Astrocyte (in vitro differentiated cells and primary cell): ENCODE measurements around the gene CPEB4. TPM values are rescaled to one million over a fixed set of nuclear protein-coding genes. Genes with fewer than 3 reads are reported as not detected.

Source experiments
- DNase-seq: peaks from one replicate; pipeline ENCODE4 v3.0.0-alpha.2; 2010; ENCODE audit warnings: low read depth
- FAIRE-seq: peaks from 2 replicates; lab custom pipeline; 2011; peaks lifted over from hg19 to GRCh38; lab: Jason Lieb, UNC
- H2AFZ ChIP-seq: 2 replicates; pipeline ENCODE4 v1.6.0; 2012; ENCODE audit warnings: low read depth, low read length, inconsistent platforms
- H3K27ac ChIP-seq: 2 replicates; pipeline ENCODE4 v1.5.1; 2011; ENCODE audit warnings: low read depth, low read length, inconsistent platforms
- H3K27me3 ChIP-seq: 2 replicates; pipeline ENCODE4 v1.6.0; 2011; ENCODE audit warnings: low read length, inconsistent platforms; ENCODE audit not compliant: insufficient read depth
- H3K36me3 ChIP-seq: 2 replicates; pipeline ENCODE4 v1.5.1; 2011; ENCODE audit warnings: low read length, inconsistent platforms; ENCODE audit not compliant: insufficient read depth
- H3K4me1 ChIP-seq: 2 replicates; pipeline ENCODE4 v1.5.1; 2011; ENCODE audit warnings: low read length, inconsistent platforms; ENCODE audit not compliant: insufficient read depth
- H3K4me2 ChIP-seq: 2 replicates; pipeline ENCODE4 v1.6.0; 2012; ENCODE audit warnings: low read length, inconsistent platforms
- H3K4me3 ChIP-seq: 2 replicates; pipeline ENCODE4 v1.5.1; 2011; ENCODE audit warnings: low read depth, mild to moderate bottlenecking, low read length, inconsistent platforms; ENCODE audit not compliant: insufficient read depth
- H3K79me2 ChIP-seq: 2 replicates; pipeline ENCODE4 v1.6.0; 2012; ENCODE audit warnings: mild to moderate bottlenecking, low read length, inconsistent platforms; ENCODE audit not compliant: insufficient read depth
- H3K9ac ChIP-seq: 2 replicates; pipeline ENCODE4 v1.6.0; 2012; ENCODE audit warnings: mild to moderate bottlenecking, low read length, inconsistent platforms
- H3K9me3 ChIP-seq: 2 replicates; pipeline ENCODE4 v1.5.1; 2012; ENCODE audit warnings: low read depth, mild to moderate bottlenecking, low read length, inconsistent platforms; ENCODE audit not compliant: insufficient read depth
- H4K20me1 ChIP-seq: 2 replicates; pipeline ENCODE4 v1.6.0; 2012; ENCODE audit warnings: low read length, inconsistent platforms; ENCODE audit not compliant: insufficient read depth
- H3K27ac Mint-ChIP-seq: one replicate; pipeline ENCODE4 v1.8.0; 2021; ENCODE audit warnings: mild to moderate bottlenecking, mixed read lengths; ENCODE audit not compliant: unreplicated experiment
- H3K27me3 Mint-ChIP-seq: one replicate; pipeline ENCODE4 v1.8.0; 2021; ENCODE audit warnings: low read depth, mixed read lengths; ENCODE audit not compliant: unreplicated experiment
- H3K36me3 Mint-ChIP-seq: one replicate; pipeline ENCODE4 v1.8.0; 2021; ENCODE audit warnings: low read depth, mixed read lengths; ENCODE audit not compliant: unreplicated experiment
- H3K4me1 Mint-ChIP-seq: one replicate; pipeline ENCODE4 v1.8.0; 2021; ENCODE audit warnings: low read depth, mixed read lengths; ENCODE audit not compliant: unreplicated experiment
- H3K4me3 Mint-ChIP-seq: one replicate; pipeline ENCODE4 v1.8.0; 2021; ENCODE audit warnings: mild to moderate bottlenecking, moderate library complexity, mixed read lengths; ENCODE audit not compliant: unreplicated experiment
- H3K9me3 Mint-ChIP-seq: one replicate; pipeline ENCODE4 v1.8.0; 2021; ENCODE audit warnings: mild to moderate bottlenecking, mixed read lengths; ENCODE audit not compliant: unreplicated experiment
- CTCF ChIP-seq: IDR thresholded peaks from 2 replicates; pipeline ENCODE4 v1.5.1; 2011; ENCODE audit warnings: low read depth, mild to moderate bottlenecking, inconsistent platforms, low read length, moderate library complexity; ENCODE audit not compliant: insufficient read depth
- EZH2 ChIP-seq: IDR thresholded peaks from 2 replicates; pipeline ENCODE4 v1.6.1; 2012; ENCODE audit warnings: mild to moderate bottlenecking, low read length, inconsistent platforms; ENCODE audit not compliant: insufficient read depth
- total RNA-seq: library from RNA; stranded (reverse); gene quantifications from 2 replicates; pipeline ENCODE4 v1.2.1, GENCODE V29; 2021

Gene CPEB4
- total RNA-seq, 1 donor from 2014 or later = 37.2 TPM

- Histone ChIP-seq H3K4me2 (peak overlapping the region; percentile 94), H3K36me3 (no peaks in the 10 kb centered on the region), H3K4me3 (peak overlapping the region; percentile 64), H3K9ac (peak overlapping the region; percentile 90), H2AFZ (no peak overlapping the region), H4K20me1 (peaks cover 57% of the 10 kb centered on the region), H3K27me3 (no peaks in the 10 kb centered on the region), H3K79me2 (peaks cover 82% of the 10 kb centered on the region), H3K9me3 (no peaks in the 10 kb centered on the region), H3K4me1 (peaks cover 9% of the 10 kb centered on the region), H3K27ac (no peak overlapping the region)
- Mint-ChIP-seq H3K27me3 (no peaks in the 10 kb centered on the region), H3K4me1 (peaks cover 4% of the 10 kb centered on the region), H3K27ac (no peak overlapping the region), H3K9me3 (no peaks in the 10 kb centered on the region), H3K36me3 (no peaks in the 10 kb centered on the region), H3K4me3 (peak overlapping the region; percentile 82)
- TF ChIP-seq EZH2 = no peak
- no peak for TF ChIP-seq CTCF
- no peak for FAIRE-seq
- no peak for DNase-seq
Observed at GRCh38 chr5:173891308-173892116, 3.4 kb downstream of the CPEB4 start.

GRCh38 chr5:173893192-173893561, 5.0 kb downstream of the CPEB4 start:
- Histone ChIP-seq H3K4me1 (peaks cover 9% of the 10 kb centered on the region), H3K9me3 (no peaks in the 10 kb centered on the region), H3K27me3 (no peaks in the 10 kb centered on the region), H3K4me2 (peak overlapping the region; percentile 94), H2AFZ (no peak overlapping the region), H4K20me1 (peaks cover 57% of the 10 kb centered on the region), H3K79me2 (peaks cover 98% of the 10 kb centered on the region), H3K4me3 (peak overlapping the region; percentile 64), H3K36me3 (no peaks in the 10 kb centered on the region), H3K9ac (no peak overlapping the region), H3K27ac (no peak overlapping the region)
- FAIRE-seq = no peak
- Mint-ChIP-seq H3K4me1 (peaks cover 3% of the 10 kb centered on the region), H3K4me3 (peak overlapping the region; percentile 82), H3K36me3 (no peaks in the 10 kb centered on the region), H3K27me3 (no peaks in the 10 kb centered on the region), H3K27ac (no peak overlapping the region), H3K9me3 (no peaks in the 10 kb centered on the region)
- no peak for TF ChIP-seq EZH2
- no peak for TF ChIP-seq CTCF
- no peak for DNase-seq
